SK-N-SH (cell line): ENCODE measurements around the gene UGDH. TPM values are rescaled to one million over a fixed set of nuclear protein-coding genes. Genes with fewer than 3 reads are reported as not detected.

Source experiments
- CTCF ChIA-PET: fragments of 300-600, 350-600 bp; formaldehyde crosslinking; extraction: SDS; loops from one replicate; lab custom pipeline; 2021; lab: Yijun Ruan, JAX
- POLR2A ChIA-PET: fragments of 350-600 bp; sonication (Branson Sonifier 250); formaldehyde crosslinking; extraction: SDS; loops from one replicate; lab custom pipeline; 2020; ENCODE audit warnings: antibody characterized with exemption, inconsistent platforms; lab: Yijun Ruan, JAX
- DNase-seq: peaks from one replicate; pipeline ENCODE4 v3.0.0; 2012
- H2AFZ ChIP-seq: fragments of 200-600 bp; sonication (generic); 2 replicates; pipeline ENCODE4 v1.8.1; 2016; ENCODE audit warnings: antibody characterized with exemption, mild to moderate bottlenecking, low read depth
- H3F3A ChIP-seq: fragments of 200-600 bp; sonication (generic); replicated peaks from 2 replicates; pipeline ENCODE3; 2016; ENCODE audit warnings: antibody characterized with exemption, mild to moderate bottlenecking; ENCODE audit not compliant: insufficient read depth
- H3K27ac ChIP-seq, 2 experiments: fragments of 200-500 bp in 1 of 2; fragments of 200-600 bp in 1 of 2; sonication (Bioruptor generic) in 1 of 2; sonication (generic), shearing (Covaris generic) in 1 of 2; 2 replicates each; pipeline versions ENCODE4 v1.5.1 to v1.6.1; 2014 to 2016; ENCODE audit warnings: low read depth in 2 of 2, inconsistent platforms in 1 of 2, low read length in 1 of 2, mild to moderate bottlenecking in 1 of 2, mixed read lengths in 1 of 2
- H3K27me3 ChIP-seq: fragments of 200-600 bp; sonication (generic), shearing (Covaris generic); 2 replicates; pipeline ENCODE4 v1.6.1; 2016; ENCODE audit warnings: mixed run types; ENCODE audit not compliant: insufficient read depth
- H3K36me3 ChIP-seq, 2 experiments: fragments of 200-500 bp in 1 of 2; fragments of 200-600 bp in 1 of 2; sonication (Bioruptor generic) in 1 of 2; sonication (generic) in 1 of 2; replicated peaks in 1 of 2; 2 replicates each; pipeline versions ENCODE3 to v1.5.1; 2014 to 2016; ENCODE audit warnings: low read length in 1 of 2, mild to moderate bottlenecking in 1 of 2; ENCODE audit not compliant: insufficient read depth in 2 of 2, control insufficient read depth in 1 of 2
- H3K4me1 ChIP-seq, 2 experiments: fragments of 200-500 bp in 1 of 2; fragments of 200-600 bp in 1 of 2; sonication (Bioruptor generic) in 1 of 2; sonication (generic), shearing (Covaris generic) in 1 of 2; 2 replicates each; pipeline versions ENCODE4 v1.5.1 to v1.6.1; 2014 to 2016; ENCODE audit warnings: low read depth in 1 of 2, low read length in 1 of 2, mixed run types in 1 of 2; ENCODE audit not compliant: insufficient read depth in 2 of 2, control insufficient read depth in 1 of 2
- H3K4me2 ChIP-seq: fragments of 200-600 bp; sonication (generic), shearing (Covaris generic); 2 replicates; pipeline ENCODE4 v1.6.1; 2017; ENCODE audit warnings: mixed run types
- H3K4me3 ChIP-seq, 2 experiments: fragments of 200-500 bp in 1 of 2; fragments of 200-600 bp in 1 of 2; sonication (Bioruptor generic) in 1 of 2; sonication (generic), shearing (Covaris generic) in 1 of 2; 2 replicates each; pipeline versions ENCODE4 v1.5.1 to v1.8.1; 2014 to 2016; ENCODE audit warnings: low read depth in 2 of 2, inconsistent platforms in 1 of 2, low read length in 1 of 2, mild to moderate bottlenecking in 1 of 2, mixed read lengths in 1 of 2, moderate library complexity in 1 of 2
- H3K79me2 ChIP-seq: fragments of 200-600 bp; sonication (generic); 2 replicates; pipeline ENCODE4 v1.8.1; 2017; ENCODE audit warnings: mild to moderate bottlenecking; ENCODE audit not compliant: insufficient read depth
- H3K9ac ChIP-seq: fragments of 200-600 bp; sonication (generic); 2 replicates; pipeline ENCODE4 v1.6.1; 2017; ENCODE audit warnings: mixed run types
- H3K9me2 ChIP-seq: fragments of 200-600 bp; sonication (generic); 2 replicates; pipeline ENCODE4 v1.6.1; 2017; ENCODE audit warnings: mixed run types
- H3K9me3 ChIP-seq: fragments of 200-600 bp; sonication (generic); 2 replicates; pipeline ENCODE4 v1.6.1; 2017; ENCODE audit warnings: mixed run types, mild to moderate bottlenecking, moderate library complexity
- H4K20me1 ChIP-seq: fragments of 200-600 bp; sonication (generic); 2 replicates; pipeline ENCODE4 v1.6.1; 2017; ENCODE audit warnings: mild to moderate bottlenecking, mixed run types; ENCODE audit not compliant: insufficient read depth
- CHD2 ChIP-seq: fragments of 150-350 bp; IDR thresholded peaks from 2 replicates; pipeline ENCODE4 v1.6.1; 2018; ENCODE audit warnings: low read length; ENCODE audit not compliant: partially characterized antibody
- CTCF ChIP-seq: fragments of 200-600 bp; sonication (generic); IDR thresholded peaks from 2 replicates; pipeline ENCODE4 v1.6.1; 2017; ENCODE audit warnings: antibody characterized with exemption, mild to moderate bottlenecking, moderate library complexity
- ELF1 ChIP-seq: IDR thresholded peaks from 2 replicates; pipeline ENCODE4 v1.4.0; 2012
- EP300 ChIP-seq, 2 experiments: IDR thresholded peaks; 2 replicates each; pipeline versions ENCODE4 v1.4.0 to v1.6.1; 2012; ENCODE audit warnings: borderline replicate concordance in 1 of 2, low read depth in 1 of 2, low read length in 1 of 2
- GABPA ChIP-seq: IDR thresholded peaks from 2 replicates; pipeline ENCODE4 v1.4.0; 2012; ENCODE audit warnings: low read depth, mild to moderate bottlenecking
- MAX ChIP-seq: IDR thresholded peaks from 2 replicates; pipeline ENCODE4 v1.4.0; 2012; ENCODE audit warnings: low read depth
- MXI1 ChIP-seq: IDR thresholded peaks from 2 replicates; pipeline ENCODE4 v1.6.1; 2012; ENCODE audit warnings: mild to moderate bottlenecking, low read depth, low read length, improper control_type of control experiment
- NRF1 ChIP-seq: IDR thresholded peaks from 2 replicates; pipeline ENCODE4 v1.6.1; 2012; ENCODE audit warnings: low read depth, mild to moderate bottlenecking, low read length
- RAD21 ChIP-seq: IDR thresholded peaks from 2 replicates; pipeline ENCODE4 v1.6.1; 2012; ENCODE audit warnings: mild to moderate bottlenecking, low read length
- RCOR1 ChIP-seq: fragments of 150-350 bp; IDR thresholded peaks from 2 replicates; pipeline ENCODE4 v1.6.1; 2017; ENCODE audit warnings: antibody characterized with exemption, low read length
- RFX5 ChIP-seq: IDR thresholded peaks from 2 replicates; pipeline ENCODE4 v1.6.1; 2012; ENCODE audit warnings: mild to moderate bottlenecking, improper control_type of control experiment, low read length
- SMC3 ChIP-seq: IDR thresholded peaks from 2 replicates; pipeline ENCODE4 v1.6.1; 2012; ENCODE audit warnings: low read depth, low read length, improper control_type of control experiment
- TCF12 ChIP-seq: IDR thresholded peaks from 2 replicates; pipeline ENCODE4 v1.4.0; 2012
- WGBS: methylation state at CpG from one replicate; pipeline ENCODE4 v1.1.6; 2017; ENCODE audit warnings: low lambda C conversion rate; 5-methylcytosine and 5-hydroxymethylcytosine counted together
- polyA plus RNA-seq, 3 experiments: library from polyadenylated mRNA; depleted of rRNA; stranded (reverse); fragments of >200 nt; gene quantifications; 2 replicates each; pipeline ENCODE4 v1.2.3, GENCODE V29; 2012
- TF ChIP-seq, protein P1 (sequence below): IDR thresholded peaks from 2 replicates; pipeline ENCODE4 v1.4.0; 2012; ENCODE audit warnings: low read depth, borderline replicate concordance
- TF ChIP-seq, protein P2 (sequence below): IDR thresholded peaks from 2 replicates; pipeline ENCODE4 v1.4.0; 2012; ENCODE audit warnings: low read depth, borderline replicate concordance

UGDH gene
- polyA plus RNA-seq, 1 of the 3 experiments (the other 2 are of a cell fraction): 41.6 TPM

DNA sequence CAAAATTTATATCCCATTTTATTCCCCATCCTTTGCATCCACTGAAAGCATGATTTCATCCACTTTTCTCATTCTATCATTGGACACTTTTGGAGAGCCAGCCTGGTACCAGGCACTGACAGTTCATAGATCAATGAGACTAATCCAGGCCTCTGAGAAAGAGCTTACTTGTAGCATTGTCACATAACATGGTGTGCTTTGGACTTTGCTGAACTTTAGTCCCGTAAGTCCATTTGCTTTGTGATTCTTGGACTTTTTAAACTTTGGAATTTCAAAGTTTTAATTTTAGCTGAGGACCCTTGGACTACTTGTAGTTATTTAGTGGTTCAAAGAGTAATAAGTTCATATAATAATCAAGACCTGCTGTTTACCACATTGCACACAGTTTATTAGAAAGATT is 56.8 kb downstream of the UGDH start:
- H3K27me3 ChIP-seq: no peaks in the 10 kb centered on the region
- peaks cover 9% of the 10 kb centered on the region for H3F3A ChIP-seq
- no peaks in the 10 kb centered on the region for H3K9me3 ChIP-seq
- DNase-seq: no peak
- CTCF ChIA-PET: interaction anchor here (1.0 to 2.2 kb wide), 8 partner anchors 10 to 508 kb away, joined by 3 to 16 read pairs (median 6); partner anchors contain the start of genes PDS5A and UGDH
- H3K79me2 ChIP-seq: no peaks in the 10 kb centered on the region
- no peak overlapping the region for H3K27ac ChIP-seq
- POLR2A ChIA-PET: interaction anchor here (2.1 kb wide), 1 partner anchor 57 kb away, joined by 12 read pairs; the partner anchor contains the start of gene UGDH
- H3K4me3 ChIP-seq: no peak overlapping the region
- H3K4me2 ChIP-seq: no peak overlapping the region
- no peak overlapping the region for H2AFZ ChIP-seq
- H3K4me1 ChIP-seq: peaks cover 0 to 4% of the 10 kb centered on the region in 2 experiments; a peak in 1 of 4 replicates
- H4K20me1 ChIP-seq: no peaks in the 10 kb centered on the region
- peaks cover 21 to 38% of the 10 kb centered on the region in 2 experiments for H3K36me3 ChIP-seq
- H3K9me2 ChIP-seq: no peaks in the 10 kb centered on the region
- 92% methylated on average over 1 of the region's 1 CpG for WGBS
- TF ChIP-seq EP300 (IDR thresholded peaks at IDR 0.05; ENCODE audit: borderline replicate concordance in 1 of 2, low read depth in 1 of 2, low read length in 1 of 2) (no peak), MAX (no peak), GABPA (no peak)
- TF ChIP-seq, protein P1, sequence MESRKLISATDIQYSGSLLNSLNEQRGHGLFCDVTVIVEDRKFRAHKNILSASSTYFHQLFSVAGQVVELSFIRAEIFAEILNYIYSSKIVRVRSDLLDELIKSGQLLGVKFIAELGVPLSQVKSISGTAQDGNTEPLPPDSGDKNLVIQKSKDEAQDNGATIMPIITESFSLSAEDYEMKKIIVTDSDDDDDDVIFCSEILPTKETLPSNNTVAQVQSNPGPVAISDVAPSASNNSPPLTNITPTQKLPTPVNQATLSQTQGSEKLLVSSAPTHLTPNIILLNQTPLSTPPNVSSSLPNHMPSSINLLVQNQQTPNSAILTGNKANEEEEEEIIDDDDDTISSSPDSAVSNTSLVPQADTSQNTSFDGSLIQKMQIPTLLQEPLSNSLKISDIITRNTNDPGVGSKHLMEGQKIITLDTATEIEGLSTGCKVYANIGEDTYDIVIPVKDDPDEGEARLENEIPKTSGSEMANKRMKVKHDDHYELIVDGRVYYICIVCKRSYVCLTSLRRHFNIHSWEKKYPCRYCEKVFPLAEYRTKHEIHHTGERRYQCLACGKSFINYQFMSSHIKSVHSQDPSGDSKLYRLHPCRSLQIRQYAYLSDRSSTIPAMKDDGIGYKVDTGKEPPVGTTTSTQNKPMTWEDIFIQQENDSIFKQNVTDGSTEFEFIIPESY: no peak
- H3K9ac ChIP-seq: no peak overlapping the region

DNA sequence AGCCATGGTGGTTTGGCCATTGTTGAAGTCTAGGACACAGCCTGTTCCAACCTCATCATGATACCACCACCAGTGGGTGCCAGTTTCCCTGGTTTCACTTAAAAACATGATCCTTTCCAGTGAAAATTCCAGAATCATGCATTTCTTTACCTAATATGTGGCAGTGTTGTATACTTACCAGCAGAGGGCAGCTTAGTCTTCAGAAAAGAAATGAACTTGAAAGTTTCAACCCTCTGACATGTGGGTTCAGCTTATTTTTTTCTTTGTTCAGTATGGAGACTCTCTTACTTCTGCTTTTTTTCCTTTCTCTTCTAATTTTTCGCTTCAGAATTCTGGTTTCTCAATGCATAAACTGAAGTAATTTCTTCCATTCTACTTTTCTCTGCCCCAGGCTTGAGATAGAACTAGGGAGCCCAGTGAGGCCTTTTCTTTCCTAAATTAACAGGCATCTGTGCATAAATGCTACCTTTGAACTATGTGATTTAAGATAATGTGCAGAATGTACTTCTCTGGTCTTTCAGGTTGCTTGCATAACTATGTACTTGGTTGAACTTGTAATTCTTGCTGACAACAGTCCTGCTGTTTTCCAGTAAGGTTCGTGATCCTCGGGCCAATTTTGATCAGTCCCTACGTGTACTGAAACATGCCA is 57.7 kb downstream of the UGDH start:
- peak; percentile 62 for DNase-seq
- no peaks in the 10 kb centered on the region for H3K27me3 ChIP-seq
- POLR2A ChIA-PET: interaction anchor here (1.3 to 2.1 kb wide), 2 partner anchors 10 to 58 kb away, joined by 7 to 12 read pairs; partner anchors contain the start of genes LIAS, RPL9 and UGDH
- peak overlapping the region; percentile 50 to 68 for H3K27ac ChIP-seq
- H3K9me2 ChIP-seq: no peaks in the 10 kb centered on the region
- H3K9me3 ChIP-seq: no peaks in the 10 kb centered on the region
- peak overlapping the region; percentile 35; the same call in 1 of the 2 replicates for H3K9ac ChIP-seq
- peak overlapping the region in 1 of 2 experiments; percentile 16; a peak in 1 of 4 replicates for H3K4me3 ChIP-seq
- peaks cover 2 to 5% of the 10 kb centered on the region in 2 experiments; a peak in 2 of 4 replicates for H3K4me1 ChIP-seq
- peaks cover 14% of the 10 kb centered on the region for H3F3A ChIP-seq
- no peaks in the 10 kb centered on the region for H4K20me1 ChIP-seq
- no peaks in the 10 kb centered on the region for H3K79me2 ChIP-seq
- no peak overlapping the region; the same call in 1 of the 2 replicates for H3K4me2 ChIP-seq
- H2AFZ ChIP-seq: peak overlapping the region; percentile 81
- peaks cover 21 to 38% of the 10 kb centered on the region in 2 experiments for H3K36me3 ChIP-seq
- WGBS: 70% methylated on average over 4 of the region's 4 CpGs
- CTCF ChIA-PET: interaction anchor here (0.6 to 2.3 kb wide), 46 partner anchors 9 to 848 kb away, joined by 3 to 30 read pairs (median 4); partner anchors contain the start of genes LIAS, N4BP2, PDS5A and RPL9
- TF ChIP-seq RCOR1 (peak; percentile 72; the same call in 1 of the 2 replicates), MAX (peak; percentile 44; the same call in 1 of the 2 replicates), TCF12 (no peak), CHD2 (peak; percentile 38), RAD21 (peak; percentile 91), ELF1 (no peak), EP300 (IDR thresholded peaks at IDR 0.05; ENCODE audit: borderline replicate concordance in 1 of 2, low read depth in 1 of 2, low read length in 1 of 2) (peak in 1 of 2 experiments; percentile 55; a peak in 1 of 4 replicates), SMC3 (peak; percentile 79), MXI1 (peak; percentile 82), CTCF (peak; percentile 98), RFX5 (peak; percentile 66), NRF1 (0 out of 2 replicates have a peak, but pooled peaks have one; percentile 11)
- TF ChIP-seq, protein P2, sequence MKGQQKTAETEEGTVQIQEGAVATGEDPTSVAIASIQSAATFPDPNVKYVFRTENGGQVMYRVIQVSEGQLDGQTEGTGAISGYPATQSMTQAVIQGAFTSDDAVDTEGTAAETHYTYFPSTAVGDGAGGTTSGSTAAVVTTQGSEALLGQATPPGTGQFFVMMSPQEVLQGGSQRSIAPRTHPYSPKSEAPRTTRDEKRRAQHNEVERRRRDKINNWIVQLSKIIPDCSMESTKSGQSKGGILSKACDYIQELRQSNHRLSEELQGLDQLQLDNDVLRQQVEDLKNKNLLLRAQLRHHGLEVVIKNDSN: no peak
- TF ChIP-seq, protein P1: no peak
- TF ChIP-seq, all 33 proteins: peak for 10
